ENCODE data around the gene ASMTL.
"Not testable (repeated sequence)": the region's sequence is repeated elsewhere in the genome, so short reads cannot be mapped to it uniquely, and the experiment has no call there.

Gene ASMTL

GRCh38 chrX:1385253-1386223 is 67.2 kb downstream of the ASMTL start:
- no peak for DNase-seq

- no peak for DNase-seq
Observed at GRCh38 chrX:1384658-1385252, 68.0 kb downstream of the ASMTL start.

- DNase-seq: no peak
Observed at GRCh38 chrX:1380672-1381233, 72.0 kb downstream of the ASMTL start.

GRCh38 chrX:1378306-1378759 is 74.4 kb downstream of the ASMTL start:
- no peak for DNase-seq

- DNase-seq: no peak
Observed at GRCh38 chrX:1368385-1368698, 84.4 kb downstream of the ASMTL start.

GRCh38 chrX:1366363-1366762 is 86.3 kb downstream of the ASMTL start:
- not testable (repeated sequence) for DNase-seq

- DNase-seq: no peak
Observed at GRCh38 chrX:1361910-1362309, 90.8 kb downstream of the ASMTL start.

- DNase-seq: no peak
Observed at GRCh38 chrX:1361275-1361674, 91.4 kb downstream of the ASMTL start.

GRCh38 chrX:1360171-1360570 is 92.5 kb downstream of the ASMTL start:
- no peak for DNase-seq

GRCh38 chrX:1359477-1359873 is 93.2 kb downstream of the ASMTL start:
- no peak for DNase-seq

- DNase-seq: no peak
Observed at GRCh38 chrX:1358793-1359476, 93.8 kb downstream of the ASMTL start.

GRCh38 chrX:1357993-1358392 is 94.7 kb downstream of the ASMTL start:
- DNase-seq: no peak

- no peak for DNase-seq
Observed at GRCh38 chrX:1355131-1356046, 97.3 kb downstream of the ASMTL start.

GRCh38 chrX:1354036-1355019 is 98.4 kb downstream of the ASMTL start:
- DNase-seq: no peak
